Smooth muscle cell (in vitro differentiated cells): ENCODE data around the gene GGA1. TPM values are rescaled to one million over a fixed set of nuclear protein-coding genes. Genes with fewer than 3 reads are reported as not detected.

ENCODE experiments used
- DNase-seq: peaks from one replicate; lab custom pipeline; 2025; ENCODE audit not compliant: unreplicated experiment; lab: John Stamatoyannopoulos, UW
- H2AFZ ChIP-seq: fragments of 200-600 bp; sonication (generic); 2 replicates; pipeline ENCODE4 v1.6.0; 2016; ENCODE audit warnings: antibody characterized with exemption, low read depth, mild to moderate bottlenecking
- H3F3A ChIP-seq: fragments of 200-600 bp; sonication (generic); 2 replicates; pipeline ENCODE4 v1.6.0; 2017; ENCODE audit warnings: antibody characterized with exemption, low read depth
- H3K27ac ChIP-seq: fragments of 200-600 bp; sonication (generic); 2 replicates; pipeline ENCODE4 v1.5.1; 2016; ENCODE audit warnings: low read depth, mild to moderate bottlenecking
- H3K27me3 ChIP-seq: fragments of 200-600 bp; sonication (generic); 2 replicates; pipeline ENCODE4 v1.6.1; 2016; ENCODE audit warnings: low read depth, mild to moderate bottlenecking
- H3K36me3 ChIP-seq: fragments of 200-600 bp; sonication (generic); 2 replicates; pipeline ENCODE4 v1.5.1; 2016; ENCODE audit warnings: low read depth
- H3K4me1 ChIP-seq: fragments of 200-600 bp; sonication (generic); 2 replicates; pipeline ENCODE4 v1.5.1; 2016; ENCODE audit warnings: low read depth
- H3K4me2 ChIP-seq: fragments of 200-600 bp; sonication (generic); 2 replicates; pipeline ENCODE4 v1.6.0; 2016; ENCODE audit warnings: mild to moderate bottlenecking
- H3K4me3 ChIP-seq: fragments of 200-600 bp; sonication (generic); 2 replicates; pipeline ENCODE4 v1.5.1; 2016; ENCODE audit warnings: mild to moderate bottlenecking
- H3K79me2 ChIP-seq: fragments of 200-600 bp; sonication (generic); 2 replicates; pipeline ENCODE4 v1.6.0; 2016; ENCODE audit warnings: low read depth, mild to moderate bottlenecking
- H3K9ac ChIP-seq: fragments of 200-600 bp; sonication (generic); 2 replicates; pipeline ENCODE4 v1.6.0; 2016; ENCODE audit warnings: low read depth
- H3K9me3 ChIP-seq: fragments of 200-600 bp; sonication (generic); replicated peaks from 2 replicates; pipeline ENCODE4 v1.5.1; 2016; ENCODE audit warnings: low read depth
- H4K20me1 ChIP-seq: fragments of 200-600 bp; sonication (generic); 2 replicates; pipeline ENCODE4 v1.6.0; 2016; ENCODE audit warnings: low read depth
- WGBS: methylation state at CpG from one replicate; pipeline ENCODE4 v1.1.7; 2016; ENCODE audit warnings: low lambda C conversion rate; 5-methylcytosine and 5-hydroxymethylcytosine counted together
- polyA plus RNA-seq: library from polyadenylated mRNA; unstranded; fragments of >200 nt; fragmentation: Nextera tagmentation; extraction: Ambion mirVana; gene quantifications from 2 replicates; pipeline ENCODE4 v1.2.1, GENCODE V29; 2016
- total RNA-seq: library from RNA; depleted of rRNA; stranded (reverse); fragments of >200 nt; gene quantifications from 2 replicates; pipeline ENCODE4 v1.2.3, GENCODE V29; 2014
- TF ChIP-seq, protein P1 (sequence below): fragments of 200-600 bp; sonication (generic); IDR thresholded peaks from 2 replicates; pipeline ENCODE4 v1.5.1; 2017; ENCODE audit warnings: borderline replicate concordance, mild to moderate bottlenecking, antibody characterized with exemption; ENCODE audit not compliant: insufficient read depth, poor library complexity, severe bottlenecking

The GGA1 gene
- total and polyA plus RNA-seq, 2 experiments from 2014 or later, result 15.6 to 44.0 TPM

DNA sequence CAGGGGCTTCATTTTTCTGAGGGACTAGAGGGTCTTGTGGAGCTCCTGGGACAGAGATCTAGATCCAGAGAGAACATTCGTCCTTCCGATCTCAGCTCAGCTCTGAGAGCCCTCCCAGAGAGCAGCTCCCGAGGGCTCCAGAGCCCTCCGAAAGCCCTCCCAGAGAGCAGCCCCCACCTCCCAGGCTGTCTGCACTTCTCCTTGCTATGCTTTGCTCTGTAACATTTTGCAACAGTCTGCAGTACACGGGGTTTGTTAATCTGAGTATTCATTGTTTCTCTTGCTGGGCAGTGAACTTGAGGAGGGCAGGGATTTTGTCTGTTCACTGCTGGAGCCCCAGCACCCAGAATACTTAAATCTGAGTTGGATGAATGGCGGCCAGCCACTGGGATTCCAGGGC, 2.6 kb downstream of the GGA1 start:
- no peak overlapping the region for H3K9ac ChIP-seq
- 85% methylated on average over 6 of the region's 6 CpGs for WGBS
- no peaks in the 10 kb centered on the region for H3K36me3 ChIP-seq
- TF ChIP-seq, protein P1, sequence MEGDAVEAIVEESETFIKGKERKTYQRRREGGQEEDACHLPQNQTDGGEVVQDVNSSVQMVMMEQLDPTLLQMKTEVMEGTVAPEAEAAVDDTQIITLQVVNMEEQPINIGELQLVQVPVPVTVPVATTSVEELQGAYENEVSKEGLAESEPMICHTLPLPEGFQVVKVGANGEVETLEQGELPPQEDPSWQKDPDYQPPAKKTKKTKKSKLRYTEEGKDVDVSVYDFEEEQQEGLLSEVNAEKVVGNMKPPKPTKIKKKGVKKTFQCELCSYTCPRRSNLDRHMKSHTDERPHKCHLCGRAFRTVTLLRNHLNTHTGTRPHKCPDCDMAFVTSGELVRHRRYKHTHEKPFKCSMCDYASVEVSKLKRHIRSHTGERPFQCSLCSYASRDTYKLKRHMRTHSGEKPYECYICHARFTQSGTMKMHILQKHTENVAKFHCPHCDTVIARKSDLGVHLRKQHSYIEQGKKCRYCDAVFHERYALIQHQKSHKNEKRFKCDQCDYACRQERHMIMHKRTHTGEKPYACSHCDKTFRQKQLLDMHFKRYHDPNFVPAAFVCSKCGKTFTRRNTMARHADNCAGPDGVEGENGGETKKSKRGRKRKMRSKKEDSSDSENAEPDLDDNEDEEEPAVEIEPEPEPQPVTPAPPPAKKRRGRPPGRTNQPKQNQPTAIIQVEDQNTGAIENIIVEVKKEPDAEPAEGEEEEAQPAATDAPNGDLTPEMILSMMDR, result no peak
- H3K4me3 ChIP-seq, result no peak overlapping the region
- DNase-seq, result no peak
- H3K27ac ChIP-seq, result no peak overlapping the region
- no peaks in the 10 kb centered on the region for H3K27me3 ChIP-seq
- H3K79me2 ChIP-seq, result peaks cover 28% of the 10 kb centered on the region
- H3K9me3 ChIP-seq, result no peaks in the 10 kb centered on the region
- no peaks in the 10 kb centered on the region for H4K20me1 ChIP-seq
- H3K4me1 ChIP-seq, result peaks cover 8% of the 10 kb centered on the region
- no peak overlapping the region for H2AFZ ChIP-seq
- H3K4me2 ChIP-seq, result no peak overlapping the region
- H3F3A ChIP-seq, result peaks cover 2% of the 10 kb centered on the region

DNA sequence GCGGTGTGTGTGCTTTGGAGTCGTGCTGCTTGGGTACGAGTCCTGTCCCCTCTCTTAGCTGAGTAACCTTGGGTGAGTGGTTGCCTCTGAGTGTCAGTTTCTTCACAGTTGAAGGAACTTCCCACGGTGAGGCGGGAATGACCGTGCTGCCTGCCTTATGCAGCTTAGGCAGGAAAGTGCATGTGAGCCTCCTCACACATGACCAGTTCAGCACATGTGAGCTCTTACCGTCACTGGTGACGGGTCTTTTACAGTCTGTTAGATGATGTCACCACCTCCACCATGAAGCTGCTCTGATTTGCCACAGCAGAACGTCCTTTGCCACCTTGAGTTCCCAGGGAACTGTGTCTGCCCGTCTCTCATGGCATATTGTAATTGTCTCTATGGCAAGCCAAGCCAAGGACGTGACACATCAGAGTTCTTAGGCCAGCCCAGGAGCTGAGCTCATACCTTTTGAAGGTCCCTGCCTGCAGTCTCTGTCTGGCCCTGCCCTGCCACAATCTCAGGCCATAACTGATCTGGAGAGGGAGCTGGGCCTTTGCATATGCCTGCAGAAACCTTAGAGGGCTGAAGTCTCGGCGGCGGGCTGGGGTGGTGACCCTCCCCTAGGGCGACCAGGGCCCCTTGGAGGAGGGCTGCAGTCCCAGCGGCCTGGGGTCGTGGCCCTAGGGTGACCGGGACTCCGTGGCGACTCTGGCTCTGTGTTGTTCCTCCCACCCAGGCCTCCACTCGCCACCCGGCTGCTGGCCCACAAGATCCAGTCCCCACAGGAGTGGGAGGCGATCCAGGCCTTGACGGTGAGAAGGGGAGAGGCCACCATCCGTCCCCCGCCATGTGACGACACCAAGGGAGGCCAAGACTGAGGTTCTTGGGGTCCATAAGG, 7.8 kb downstream of the GGA1 start:
- Histone ChIP-seq H3K4me3 (no peak overlapping the region), H3K27ac (no peak overlapping the region), H3K27me3 (no peaks in the 10 kb centered on the region), H3K79me2 (peaks cover 4% of the 10 kb centered on the region), H3K9me3 (no peaks in the 10 kb centered on the region), H3K4me1 (no peaks in the 10 kb centered on the region), H2AFZ (no peak overlapping the region), H3K36me3 (no peaks in the 10 kb centered on the region), H3K9ac (no peak overlapping the region), H3K4me2 (no peak overlapping the region), H3F3A (no peaks in the 10 kb centered on the region), H4K20me1 (no peaks in the 10 kb centered on the region)
- DNase-seq, result no peak
- WGBS, result 97% methylated on average over 27 of the region's 27 CpGs
- TF ChIP-seq, protein P1, result no peak

DNA sequence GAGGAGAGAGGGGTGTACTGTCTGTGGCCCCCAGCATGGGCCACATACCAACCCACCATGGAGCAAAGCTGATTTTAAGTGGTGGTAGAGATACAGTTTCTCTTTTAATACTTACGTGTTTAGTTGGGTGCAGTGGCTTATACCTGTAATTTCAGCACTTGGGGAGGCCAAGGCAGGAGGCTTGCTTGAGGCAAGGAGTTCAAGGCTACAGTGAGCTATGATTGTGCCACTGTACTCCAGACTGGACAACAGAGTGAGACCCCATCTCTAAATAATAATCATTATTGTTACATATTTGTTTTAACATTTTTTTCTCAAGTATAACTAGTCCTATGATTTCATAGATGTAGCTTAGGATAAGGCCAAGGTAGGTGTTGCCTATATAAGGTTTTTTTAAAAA, 8.8 kb downstream of the GGA1 start:
- TF ChIP-seq, protein P1, result no peak
- no peaks in the 10 kb centered on the region for H3K36me3 ChIP-seq
- H3K4me3 ChIP-seq, result no peak overlapping the region
- H3F3A ChIP-seq, result no peaks in the 10 kb centered on the region
- DNase-seq, result no peak
- H3K9me3 ChIP-seq, result no peaks in the 10 kb centered on the region
- no peaks in the 10 kb centered on the region for H3K79me2 ChIP-seq
- no peaks in the 10 kb centered on the region for H3K27me3 ChIP-seq
- H3K4me1 ChIP-seq, result no peaks in the 10 kb centered on the region
- no peak overlapping the region for H3K9ac ChIP-seq
- H2AFZ ChIP-seq, result no peak overlapping the region
- H4K20me1 ChIP-seq, result no peaks in the 10 kb centered on the region
- H3K27ac ChIP-seq, result no peak overlapping the region
- no peak overlapping the region for H3K4me2 ChIP-seq
- 100% methylated on average over 1 of the region's 1 CpG for WGBS

DNA sequence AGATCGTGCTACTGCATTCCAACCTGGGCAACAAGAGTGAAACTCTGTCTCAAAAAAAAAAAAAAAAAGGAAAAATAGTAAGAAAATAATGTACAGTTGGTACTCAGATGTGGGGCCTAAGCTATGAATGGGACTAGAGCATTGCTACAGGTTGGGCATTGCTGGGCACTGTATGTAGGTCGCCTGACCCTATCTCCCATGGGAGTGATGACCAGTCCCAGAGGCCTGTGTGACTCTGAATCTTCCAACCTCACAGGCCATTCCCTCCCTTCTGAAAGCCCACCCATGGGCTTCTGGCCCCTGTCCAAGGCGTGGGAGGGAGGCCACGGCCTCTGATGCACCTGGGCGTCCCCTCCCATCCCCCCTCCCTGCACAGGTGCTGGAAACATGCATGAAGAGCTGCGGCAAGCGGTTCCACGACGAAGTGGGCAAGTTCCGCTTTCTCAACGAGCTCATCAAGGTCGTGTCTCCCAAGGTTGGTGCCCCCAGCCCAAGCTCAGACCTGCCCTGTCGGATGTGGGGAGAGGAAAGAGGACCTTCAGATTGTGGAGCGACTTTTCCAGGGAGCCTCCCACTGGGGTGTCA, 9.5 kb downstream of the GGA1 start:
- H3K4me2 ChIP-seq, result no peak overlapping the region
- no peak overlapping the region for H3K27ac ChIP-seq
- no peaks in the 10 kb centered on the region for H3K27me3 ChIP-seq
- no peaks in the 10 kb centered on the region for H3K9me3 ChIP-seq
- no peak overlapping the region for H2AFZ ChIP-seq
- no peak overlapping the region for H3K4me3 ChIP-seq
- no peaks in the 10 kb centered on the region for H3K79me2 ChIP-seq
- H3K4me1 ChIP-seq, result no peaks in the 10 kb centered on the region
- no peaks in the 10 kb centered on the region for H4K20me1 ChIP-seq
- TF ChIP-seq, protein P1, result no peak
- H3K36me3 ChIP-seq, result no peaks in the 10 kb centered on the region
- no peak for DNase-seq
- 99% methylated on average over 14 of the region's 14 CpGs for WGBS
- no peak overlapping the region for H3K9ac ChIP-seq
- no peaks in the 10 kb centered on the region for H3F3A ChIP-seq
